K562 (cell line): ENCODE data around the gene ZNF740. TPM values are rescaled to one million over a fixed set of nuclear protein-coding genes. Genes with fewer than 3 reads are reported as not detected.

Source experiments
- BHLHE40 ChIP-seq: IDR thresholded peaks from 2 replicates; pipeline ENCODE4 v1.6.1; 2011; ENCODE audit warnings: low read length, improper control_type of control experiment
- BRD9 ChIP-seq: fragments of 450-650 bp; IDR thresholded peaks from 2 replicates; pipeline ENCODE4 v1.6.1; 2018; ENCODE audit warnings: low read depth; ENCODE audit not compliant: partially characterized antibody
- C11orf30 ChIP-seq: fragments of 450-650 bp; IDR thresholded peaks from 2 replicates; pipeline ENCODE4 v1.6.1; 2016; ENCODE audit warnings: low read depth, mild to moderate bottlenecking
- EHMT2 ChIP-seq: fragments of 450-650 bp; IDR thresholded peaks from 2 replicates; pipeline ENCODE4 v1.6.1; 2018; ENCODE audit warnings: antibody characterized with exemption
- ETV1 ChIP-seq: fragments of 450-650 bp; conservative IDR thresholded peaks from 2 replicates; pipeline ENCODE4 v1.6.1; 2016; ENCODE audit warnings: missing genetic modification characterization, control low read depth, low read depth, missing compliant biosample characterization
- ETV5 ChIP-seq: sonication (generic); formaldehyde crosslinking; IDR thresholded peaks from 2 replicates; pipeline ENCODE4 v1.4.0; 2020; ENCODE audit warnings: low read depth, mild to moderate bottlenecking, missing genetic modification reagents
- HDAC2 ChIP-seq: fragments of 450-650 bp; IDR thresholded peaks from 2 replicates; pipeline ENCODE4 v1.6.1; 2016; ENCODE audit warnings: mild to moderate bottlenecking
- MEIS2 ChIP-seq: fragments of 450-650 bp; IDR thresholded peaks from 2 replicates; pipeline ENCODE4 v1.6.1; 2014; ENCODE audit warnings: mild to moderate bottlenecking; ENCODE audit not compliant: partially characterized antibody
- PCBP1 ChIP-seq: fragments of 200-400 bp; formaldehyde crosslinking; IDR thresholded peaks from 2 replicates; pipeline ENCODE4 v1.6.1; 2018; ENCODE audit warnings: mild to moderate bottlenecking, low read depth, low read length; ENCODE audit not compliant: poor library complexity, severe bottlenecking
- PYGO2 ChIP-seq: fragments of 450-650 bp; IDR thresholded peaks from 2 replicates; pipeline ENCODE4 v1.6.1; 2016; ENCODE audit warnings: mild to moderate bottlenecking, missing genetic modification characterization, moderate library complexity, missing compliant biosample characterization
- RBM14 ChIP-seq: fragments of 200-400 bp; formaldehyde crosslinking; IDR thresholded peaks from 2 replicates; pipeline ENCODE4 v1.6.1; 2018; ENCODE audit warnings: low read depth, mild to moderate bottlenecking, low read length, moderate library complexity, borderline replicate concordance; ENCODE audit not compliant: insufficient read depth
- SMARCA5 ChIP-seq: fragments of 450-650 bp; IDR thresholded peaks from 2 replicates; pipeline ENCODE4 v1.6.1; 2016
- SMARCE1 ChIP-seq: fragments of 450-650 bp; IDR thresholded peaks from 2 replicates; pipeline ENCODE4 v1.7.1; 2016; ENCODE audit warnings: mild to moderate bottlenecking
- SNIP1 ChIP-seq: fragments of 450-650 bp; IDR thresholded peaks from 2 replicates; pipeline ENCODE4 v1.7.1; 2017; ENCODE audit warnings: low read depth, mild to moderate bottlenecking
- TEAD2 ChIP-seq: fragments of 450-650 bp; IDR thresholded peaks from 2 replicates; pipeline ENCODE4 v1.6.1; 2016; ENCODE audit warnings: missing genetic modification characterization, control low read depth, missing compliant biosample characterization
- ZNF24 ChIP-seq: fragments of 450-650 bp; IDR thresholded peaks from 2 replicates; pipeline ENCODE4 v1.6.1; 2016
- ZNF778 ChIP-seq: fragments of 450-650 bp; formaldehyde crosslinking; IDR thresholded peaks from 2 replicates; pipeline ENCODE4 v1.4.0; 2020; ENCODE audit warnings: mild to moderate bottlenecking, moderate library complexity
- polyA plus RNA-seq, 8 experiments: library from polyadenylated mRNA; depleted of rRNA in 4 of 8; stranded (reverse) in 5 of 8; unstranded in 3 of 8; fragments of >200 nt; fragmentation: Nextera tagmentation in 2 of 8; fragmentation: Illumina TruSeq in 1 of 8; extraction: Ambion mirVana in 2 of 8; extraction: Trizol in 1 of 8; gene quantifications; 2 replicates each; pipeline versions ENCODE4 v1.2.1 to v1.2.3, GENCODE V29; 2011 to 2014; ENCODE audit warnings: inconsistent platforms in 1 of 8, missing spikeins in 1 of 8
- total RNA-seq, 7 experiments: library from RNA; depleted of rRNA in 6 of 7; stranded (reverse); fragments of >200 nt in 6 of 7; fragmentation: Illumina TruSeq in 2 of 7; extraction: Trizol in 2 of 7; gene quantifications; 2 replicates each; pipeline versions ENCODE4 v1.2.1 to v1.2.3, GENCODE V29; 2011 to 2021; ENCODE audit warnings: low replicate concordance in 1 of 7
- TF ChIP-seq, protein P1 (sequence below): fragments of 450-650 bp; IDR thresholded peaks from 2 replicates; pipeline ENCODE4 v1.6.1; 2018; ENCODE audit not compliant: partially characterized antibody
- TF ChIP-seq, protein P2 (sequence below), 2 experiments: fragments of 450-650 bp in 1 of 2; sonication (generic) in 1 of 2; formaldehyde crosslinking in 1 of 2; IDR thresholded peaks in 1 of 2; conservative IDR thresholded peaks in 1 of 2; 2 replicates each; pipeline versions ENCODE4 v1.6.1 to v1.8.1; 2016 to 2023; ENCODE audit warnings: mild to moderate bottlenecking in 2 of 2, moderate library complexity in 2 of 2, inconsistent platforms in 1 of 2, missing genetic modification reagents in 1 of 2
- TF ChIP-seq, protein P3 (sequence below), 3 experiments: IDR thresholded peaks in 2 of 3; conservative IDR thresholded peaks in 1 of 3; 2 replicates each; pipeline ENCODE4 v1.5.1; 2011 to 2012; ENCODE audit warnings: low read length in 3 of 3, mild to moderate bottlenecking in 3 of 3, control low read depth in 2 of 3, improper control_type of control experiment in 1 of 3, inconsistent platforms in 1 of 3, low read depth in 1 of 3, mixed read lengths in 1 of 3, moderate library complexity in 1 of 3; ENCODE audit not compliant: insufficient read depth in 2 of 3

Gene ZNF740
- total and polyA plus RNA-seq, 9 of the 15 experiments (the other 6 are each of a cell fraction or from before 2014, with no cell fraction given), result 0.57 to 46.4 (median 18.6) TPM

DNA sequence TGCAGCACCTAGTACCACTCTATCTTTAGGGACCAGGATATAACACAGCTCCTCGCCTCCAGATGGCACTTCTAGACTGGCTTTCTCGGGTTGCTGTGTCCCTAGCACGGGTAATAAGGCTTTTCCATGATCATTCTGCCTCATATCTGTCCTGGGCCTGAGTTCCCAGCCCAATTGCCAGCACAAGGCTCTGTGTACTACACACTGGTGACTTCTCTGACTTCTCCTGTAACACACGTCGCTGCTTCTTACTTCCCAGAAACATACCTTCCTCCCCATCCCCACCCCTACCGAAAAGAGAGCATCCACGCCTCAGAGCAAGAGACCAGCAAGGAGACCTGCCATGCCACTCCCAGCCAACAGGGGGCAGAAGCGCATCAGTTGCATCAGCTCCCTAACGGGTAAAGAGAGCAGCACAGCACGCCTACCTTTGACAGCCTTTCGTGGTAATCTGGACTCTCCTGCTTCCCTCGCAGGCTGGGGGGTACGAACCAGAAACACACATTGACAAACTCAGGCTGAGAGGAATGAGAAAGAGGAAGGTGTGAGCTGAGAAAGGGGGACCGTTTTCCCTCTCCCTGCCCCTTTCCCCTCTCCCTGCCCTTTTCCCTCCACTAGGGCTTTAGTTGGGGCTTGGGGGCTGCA lies 21.2 kb upstream of the ZNF740 start (continued):
- TF ChIP-seq EHMT2, result peak; percentile 52; the same call in 1 of the 2 replicates
- no peak for TF ChIP-seq MEIS2
- no peak for TF ChIP-seq PCBP1
- TF ChIP-seq BRD9, result peak; percentile 88
- 0 out of 2 replicates have a peak, but pooled peaks have one; percentile 36 for TF ChIP-seq ETV5 (CRISPR knock-in tag)
- TF ChIP-seq BHLHE40, result peak; percentile 49; the same call in 1 of the 2 replicates
- TF ChIP-seq ZNF778, result no peak
- TF ChIP-seq ZNF24, result peak; percentile 76; the same call in 1 of the 2 replicates
- no peak for TF ChIP-seq TEAD2 (tag)
- no peak for TF ChIP-seq C11orf30
- no peak for TF ChIP-seq SNIP1
- TF ChIP-seq HDAC2, result peak; percentile 72; the same call in 1 of the 2 replicates
- TF ChIP-seq, protein P1, sequence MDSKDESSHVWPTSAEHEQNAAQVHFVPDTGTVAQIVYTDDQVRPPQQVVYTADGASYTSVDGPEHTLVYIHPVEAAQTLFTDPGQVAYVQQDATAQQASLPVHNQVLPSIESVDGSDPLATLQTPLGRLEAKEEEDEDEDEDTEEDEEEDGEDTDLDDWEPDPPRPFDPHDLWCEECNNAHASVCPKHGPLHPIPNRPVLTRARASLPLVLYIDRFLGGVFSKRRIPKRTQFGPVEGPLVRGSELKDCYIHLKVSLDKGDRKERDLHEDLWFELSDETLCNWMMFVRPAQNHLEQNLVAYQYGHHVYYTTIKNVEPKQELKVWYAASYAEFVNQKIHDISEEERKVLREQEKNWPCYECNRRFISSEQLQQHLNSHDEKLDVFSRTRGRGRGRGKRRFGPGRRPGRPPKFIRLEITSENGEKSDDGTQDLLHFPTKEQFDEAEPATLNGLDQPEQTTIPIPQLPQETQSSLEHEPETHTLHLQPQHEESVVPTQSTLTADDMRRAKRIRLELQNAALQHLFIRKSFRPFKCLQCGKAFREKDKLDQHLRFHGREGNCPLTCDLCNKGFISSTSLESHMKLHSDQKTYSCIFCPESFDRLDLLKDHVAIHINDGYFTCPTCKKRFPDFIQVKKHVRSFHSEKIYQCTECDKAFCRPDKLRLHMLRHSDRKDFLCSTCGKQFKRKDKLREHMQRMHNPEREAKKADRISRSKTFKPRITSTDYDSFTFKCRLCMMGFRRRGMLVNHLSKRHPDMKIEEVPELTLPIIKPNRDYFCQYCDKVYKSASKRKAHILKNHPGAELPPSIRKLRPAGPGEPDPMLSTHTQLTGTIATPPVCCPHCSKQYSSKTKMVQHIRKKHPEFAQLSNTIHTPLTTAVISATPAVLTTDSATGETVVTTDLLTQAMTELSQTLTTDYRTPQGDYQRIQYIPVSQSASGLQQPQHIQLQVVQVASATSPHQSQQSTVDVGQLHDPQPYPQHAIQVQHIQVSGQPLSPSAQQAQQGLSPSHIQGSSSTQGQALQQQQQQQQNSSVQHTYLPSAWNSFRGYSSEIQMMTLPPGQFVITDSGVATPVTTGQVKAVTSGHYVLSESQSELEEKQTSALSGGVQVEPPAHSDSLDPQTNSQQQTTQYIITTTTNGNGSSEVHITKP, result peak; percentile 79
- TF ChIP-seq, protein P2, sequence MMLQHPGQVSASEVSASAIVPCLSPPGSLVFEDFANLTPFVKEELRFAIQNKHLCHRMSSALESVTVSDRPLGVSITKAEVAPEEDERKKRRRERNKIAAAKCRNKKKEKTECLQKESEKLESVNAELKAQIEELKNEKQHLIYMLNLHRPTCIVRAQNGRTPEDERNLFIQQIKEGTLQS (IDR thresholded peaks at IDR 0.05), result peak; percentile 87
- TF ChIP-seq, protein P2 (CRISPR knock-in tag; conservative IDR thresholded peaks at IDR 0.05), result no peak; the same call in 1 of the 2 replicates
- TF ChIP-seq PYGO2 (tag), result no peak
- TF ChIP-seq SMARCE1, result no peak
- peak; percentile 18; the same call in 1 of the 2 replicates for TF ChIP-seq SMARCA5
- no peak for TF ChIP-seq ETV1
- TF ChIP-seq RBM14, result no peak
- TF ChIP-seq, protein P3, sequence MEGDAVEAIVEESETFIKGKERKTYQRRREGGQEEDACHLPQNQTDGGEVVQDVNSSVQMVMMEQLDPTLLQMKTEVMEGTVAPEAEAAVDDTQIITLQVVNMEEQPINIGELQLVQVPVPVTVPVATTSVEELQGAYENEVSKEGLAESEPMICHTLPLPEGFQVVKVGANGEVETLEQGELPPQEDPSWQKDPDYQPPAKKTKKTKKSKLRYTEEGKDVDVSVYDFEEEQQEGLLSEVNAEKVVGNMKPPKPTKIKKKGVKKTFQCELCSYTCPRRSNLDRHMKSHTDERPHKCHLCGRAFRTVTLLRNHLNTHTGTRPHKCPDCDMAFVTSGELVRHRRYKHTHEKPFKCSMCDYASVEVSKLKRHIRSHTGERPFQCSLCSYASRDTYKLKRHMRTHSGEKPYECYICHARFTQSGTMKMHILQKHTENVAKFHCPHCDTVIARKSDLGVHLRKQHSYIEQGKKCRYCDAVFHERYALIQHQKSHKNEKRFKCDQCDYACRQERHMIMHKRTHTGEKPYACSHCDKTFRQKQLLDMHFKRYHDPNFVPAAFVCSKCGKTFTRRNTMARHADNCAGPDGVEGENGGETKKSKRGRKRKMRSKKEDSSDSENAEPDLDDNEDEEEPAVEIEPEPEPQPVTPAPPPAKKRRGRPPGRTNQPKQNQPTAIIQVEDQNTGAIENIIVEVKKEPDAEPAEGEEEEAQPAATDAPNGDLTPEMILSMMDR (IDR thresholded peaks at IDR 0.05 in 2 of 3, conservative IDR thresholded peaks at IDR 0.05 in 1 of 3; ENCODE audit: insufficient read depth in 2 of 3, low read depth in 1 of 3, low read length in 3 of 3), result peak; percentile 97 to 99 (median 97)
